Posterior cingulate gyrus (tissue), 11 donors: ENCODE data around the gene ADM.
"Not testable (repeated sequence)": the region's sequence is repeated elsewhere in the genome, so short reads cannot be mapped to it uniquely, and the experiment has no call there.

Experiments
- DNase-seq, 10 donors: peaks; one replicate each; pipeline versions ENCODE4 v3.0.0 to v3.0.0-alpha.2; 2020 to 2021; ENCODE audit warnings: mixed read lengths in 3 of 10
- intact Hi-C: fragments of 100-400 bp; cut with DNase I; formaldehyde crosslinking; loops from one replicate; pipeline ENCODE4 v1.15.1; 2023

Gene ADM

GRCh38 chr11:10304495-10305261, at the start of gene ADM:
Gene ADM (plus strand): TSS chr11:10305073. CDS start chr11:10305701, 628 bp downstream.
- DNase-seq, result peak; percentile 43 to 92 (median 67)
- intact Hi-C loops, result loop anchor here (5.0 kb wide), 3 partner anchors 327 to 692 kb away; no protein-coding TSS in a partner anchor

DNA sequence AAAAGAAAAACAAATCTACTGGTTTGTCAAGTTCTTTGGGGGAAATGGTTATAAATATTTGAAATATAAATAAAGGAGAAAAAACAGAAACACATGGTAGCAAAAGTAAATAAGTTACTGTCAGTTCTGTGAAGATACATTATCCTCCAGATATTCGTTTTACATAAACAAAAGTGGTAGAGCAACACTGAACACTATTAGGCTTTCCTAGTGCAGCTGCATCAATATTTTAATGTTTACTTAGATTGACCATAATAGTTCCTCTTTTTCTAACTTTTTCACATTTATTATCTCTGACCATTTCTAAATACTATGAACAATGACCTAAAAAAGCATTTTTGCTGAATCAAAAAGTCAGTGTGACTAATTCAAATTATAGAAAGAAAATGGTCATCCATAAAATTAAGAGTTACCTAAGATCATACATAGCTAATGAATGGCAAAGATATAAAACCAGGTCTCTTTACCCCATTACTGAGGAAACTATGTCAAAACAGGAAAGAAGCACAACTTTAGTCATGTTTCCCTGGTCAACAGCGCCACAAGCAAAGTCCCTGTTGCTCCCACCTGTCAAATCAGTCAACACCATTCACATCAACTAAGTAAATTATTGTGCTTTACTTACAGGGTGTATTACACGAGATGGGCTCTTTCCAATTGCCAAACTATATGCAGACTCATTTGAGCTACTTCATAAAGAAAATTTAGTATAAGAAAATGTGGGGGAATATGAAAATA, 49.3 kb upstream of the ADM start:
- intact Hi-C loops, result no loop called here
- DNase-seq, result no peak

DNA sequence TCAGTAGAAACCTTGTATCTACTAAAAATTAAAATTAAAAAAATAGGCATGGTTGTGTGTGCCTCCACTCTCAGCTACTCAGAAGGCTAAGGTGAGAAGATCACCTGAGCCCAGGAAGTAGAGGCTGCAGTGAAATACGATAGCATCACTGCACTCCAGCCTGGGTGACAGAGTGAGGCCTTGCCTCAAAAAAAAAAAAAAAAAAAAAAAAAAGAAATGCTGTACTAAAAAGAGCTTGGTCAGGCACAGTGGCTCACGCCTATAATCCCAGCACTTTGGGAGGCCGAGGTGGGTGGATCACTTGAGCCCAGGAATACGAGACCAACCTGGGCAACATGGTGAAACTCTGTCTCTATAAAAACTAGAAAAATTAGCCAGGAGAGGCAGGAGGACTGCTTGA, 47.4 kb upstream of the ADM start:
- intact Hi-C loops, result no loop called here
- no peak for DNase-seq

DNA sequence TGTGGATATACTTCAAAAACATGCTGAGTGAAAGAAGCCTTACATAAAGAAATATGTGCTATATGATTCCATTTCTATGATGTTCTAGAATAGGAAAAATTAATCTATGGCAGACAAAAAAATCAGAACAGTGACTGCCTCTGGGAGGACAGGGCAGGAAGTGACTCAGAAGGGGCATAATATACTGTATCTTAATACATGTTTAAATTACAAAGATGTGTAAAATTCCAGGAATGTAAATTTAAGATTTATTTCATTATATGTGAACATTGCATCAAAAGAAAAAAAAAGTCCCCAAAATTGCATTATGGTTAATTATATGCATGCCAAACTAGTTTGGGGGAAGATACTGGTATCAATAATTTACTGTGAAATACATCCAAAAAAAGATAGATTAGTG, 43.1 kb upstream of the ADM start:
- no peak for DNase-seq
- intact Hi-C loops, result no loop called here

GRCh38 chr11:10263929-10264328, 40.9 kb upstream of the ADM start:
- intact Hi-C loops, result no loop called here
- DNase-seq, result no peak

DNA sequence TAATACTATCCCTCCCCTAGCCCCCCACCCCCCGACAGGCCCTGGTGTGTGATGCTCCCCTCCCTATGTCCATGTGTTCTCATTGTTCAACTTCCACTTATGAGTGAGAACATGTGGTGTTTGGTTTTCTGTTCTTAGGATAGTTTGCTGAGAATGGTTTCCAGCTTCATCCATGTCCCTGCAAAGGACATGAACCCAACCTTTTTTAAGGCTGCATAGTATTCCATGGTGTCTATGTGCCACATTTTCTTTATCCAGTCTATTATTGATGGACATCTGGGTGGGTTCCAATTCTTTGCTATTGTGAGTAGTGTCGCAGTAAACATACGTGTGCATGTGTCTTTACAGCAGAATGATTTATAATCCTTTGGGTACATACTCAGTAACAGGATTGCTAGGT, 40.2 kb upstream of the ADM start:
- intact Hi-C loops, result not testable (repeated sequence)

DNA sequence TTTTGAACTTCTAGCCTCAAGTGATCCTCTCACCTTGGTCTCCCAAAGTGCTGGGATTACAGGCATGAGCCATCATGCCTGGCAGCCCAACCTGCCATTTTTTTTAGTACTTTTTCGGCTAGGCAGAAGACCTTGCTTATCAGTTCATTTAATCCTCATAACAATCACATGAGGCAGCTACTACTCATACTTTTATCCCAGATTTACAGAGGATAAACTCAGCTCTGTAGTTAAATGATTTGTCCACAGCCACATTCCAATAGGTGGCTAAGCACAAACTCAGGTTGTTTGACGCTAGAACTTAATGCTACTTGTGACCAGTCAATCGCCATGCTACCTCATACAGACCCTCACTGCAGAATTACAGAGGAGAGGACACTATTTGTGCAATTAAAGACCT, 38.9 kb upstream of the ADM start:
- intact Hi-C loops, result no loop called here

More for the DNA sequence above, 40.2 kb upstream of the ADM start:
- not testable (repeated sequence) for DNase-seq

DNA sequence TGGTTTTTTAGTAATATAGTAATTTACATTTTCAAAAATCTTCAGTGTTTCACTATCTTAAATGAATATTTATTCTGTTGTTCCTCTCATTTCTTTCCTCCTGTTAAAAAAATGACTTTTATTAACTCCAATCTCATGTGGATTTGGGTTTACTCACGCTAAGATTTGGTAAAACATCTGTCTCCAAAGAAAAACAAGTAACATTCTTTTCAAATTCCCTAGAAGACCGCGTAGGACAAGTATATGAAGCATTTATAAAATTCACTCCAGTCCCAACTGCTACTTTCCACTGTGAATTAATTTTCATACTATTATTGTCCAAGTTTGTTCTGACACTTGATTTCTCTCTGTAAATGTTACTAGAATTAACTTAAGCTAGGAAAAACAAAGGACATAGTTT, 37.1 kb upstream of the ADM start:
- no peak for DNase-seq
- intact Hi-C loops, result no loop called here

More for the DNA sequence above, 38.9 kb upstream of the ADM start:
- DNase-seq, result peak in 1 of 10 donors; percentile 16

GRCh38 chr11:10268746-10269488, 36.0 kb upstream of the ADM start:
- no peak for DNase-seq
- intact Hi-C loops, result no loop called here

DNA sequence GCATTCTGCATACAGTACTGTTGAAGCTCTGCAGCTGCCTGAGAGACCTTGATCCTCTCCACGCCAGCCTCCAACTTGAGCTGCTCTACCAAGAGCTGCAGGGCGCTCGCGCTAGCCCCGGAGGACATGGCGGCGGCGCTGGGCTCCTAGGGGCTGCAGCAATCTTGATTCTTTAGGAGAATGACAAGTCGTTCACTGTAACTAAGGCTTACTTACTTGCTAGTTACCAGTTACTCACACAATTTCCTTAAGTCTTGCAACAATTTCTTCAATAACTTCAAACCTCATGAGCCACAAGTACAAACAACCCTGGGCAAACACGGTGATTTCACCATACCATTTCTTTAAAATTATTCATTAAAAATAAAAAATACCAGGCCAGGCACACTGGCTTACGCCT, 32.7 kb upstream of the ADM start:
- intact Hi-C loops, result no loop called here
- DNase-seq, result no peak

DNA sequence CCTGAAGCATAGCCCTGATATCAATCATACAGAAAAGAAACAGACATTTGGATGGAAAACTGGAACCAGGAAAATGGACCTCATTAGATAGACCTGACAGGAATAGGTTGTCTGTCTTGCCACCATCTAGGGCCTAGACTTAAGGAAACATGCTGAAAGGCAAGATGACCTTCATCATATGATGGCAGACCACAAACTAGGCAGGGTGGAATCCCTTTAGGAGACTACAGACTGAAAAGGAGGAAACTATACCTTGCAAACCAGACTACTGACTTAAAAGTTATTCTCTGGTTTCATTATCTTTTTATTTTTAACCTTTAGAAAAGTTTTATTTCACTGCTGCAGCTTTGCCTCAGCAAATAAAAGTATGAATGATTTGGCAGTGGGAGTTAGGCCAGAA, 31.1 kb upstream of the ADM start:
- no peak for DNase-seq
- intact Hi-C loops, result no loop called here

GRCh38 chr11:10274726-10275125, 30.1 kb upstream of the ADM start:
- intact Hi-C loops, result no loop called here
- no peak for DNase-seq

DNA sequence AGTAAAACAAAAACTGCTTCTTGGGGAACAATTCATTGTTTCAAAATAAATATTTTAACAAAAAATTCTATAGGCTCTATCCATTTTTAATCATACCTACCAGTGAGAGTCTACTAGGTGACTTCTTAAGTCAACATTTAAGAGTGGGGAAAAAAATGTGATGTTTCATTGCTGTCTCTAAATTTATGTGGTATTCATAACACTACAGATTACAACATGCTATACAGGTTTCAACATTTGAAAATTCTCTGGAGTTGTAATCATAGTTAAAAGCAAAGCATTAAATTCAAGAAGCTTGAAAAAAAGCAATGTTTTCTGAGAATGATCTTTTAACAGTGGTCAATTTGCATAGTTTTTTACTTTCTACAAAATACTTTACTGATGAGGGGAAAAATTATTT, 29.2 kb upstream of the ADM start:
- intact Hi-C loops, result no loop called here
- DNase-seq, result no peak

GRCh38 chr11:10282117-10282516, 22.8 kb upstream of the ADM start:
- intact Hi-C loops, result no loop called here
- DNase-seq, result no peak

- no peak for DNase-seq
- intact Hi-C loops, result no loop called here
These were observed 20.9 kb upstream of the ADM start for GRCh38 chr11:10283991-10284390.

- intact Hi-C loops, result no loop called here
- no peak for DNase-seq
These were observed 19.6 kb upstream of the ADM start for GRCh38 chr11:10285148-10285802.

DNA sequence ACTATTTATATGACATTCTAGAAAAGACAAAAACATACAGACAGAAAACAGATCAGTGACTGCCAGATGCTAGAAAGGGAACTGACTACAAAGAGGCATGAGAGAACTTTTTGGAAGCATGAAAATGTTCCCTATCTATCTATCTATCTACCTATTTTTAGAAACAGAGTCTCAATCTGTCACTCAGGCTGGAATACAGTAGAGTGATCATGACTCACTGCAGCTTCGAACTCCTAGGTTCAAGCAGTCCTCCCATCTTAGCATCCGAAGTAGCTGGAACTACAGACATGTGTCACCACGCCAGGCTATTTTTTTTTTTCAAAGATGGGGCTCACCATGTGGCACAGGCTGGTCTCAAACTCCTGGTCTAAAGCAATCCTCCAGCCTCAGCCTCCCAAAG, 17.7 kb upstream of the ADM start:
- no peak for DNase-seq
- intact Hi-C loops, result no loop called here

GRCh38 chr11:10287766-10288715, 16.8 kb upstream of the ADM start:
- DNase-seq, result peak in 1 of 10 donors; percentile 78
- intact Hi-C loops, result no loop called here

DNA sequence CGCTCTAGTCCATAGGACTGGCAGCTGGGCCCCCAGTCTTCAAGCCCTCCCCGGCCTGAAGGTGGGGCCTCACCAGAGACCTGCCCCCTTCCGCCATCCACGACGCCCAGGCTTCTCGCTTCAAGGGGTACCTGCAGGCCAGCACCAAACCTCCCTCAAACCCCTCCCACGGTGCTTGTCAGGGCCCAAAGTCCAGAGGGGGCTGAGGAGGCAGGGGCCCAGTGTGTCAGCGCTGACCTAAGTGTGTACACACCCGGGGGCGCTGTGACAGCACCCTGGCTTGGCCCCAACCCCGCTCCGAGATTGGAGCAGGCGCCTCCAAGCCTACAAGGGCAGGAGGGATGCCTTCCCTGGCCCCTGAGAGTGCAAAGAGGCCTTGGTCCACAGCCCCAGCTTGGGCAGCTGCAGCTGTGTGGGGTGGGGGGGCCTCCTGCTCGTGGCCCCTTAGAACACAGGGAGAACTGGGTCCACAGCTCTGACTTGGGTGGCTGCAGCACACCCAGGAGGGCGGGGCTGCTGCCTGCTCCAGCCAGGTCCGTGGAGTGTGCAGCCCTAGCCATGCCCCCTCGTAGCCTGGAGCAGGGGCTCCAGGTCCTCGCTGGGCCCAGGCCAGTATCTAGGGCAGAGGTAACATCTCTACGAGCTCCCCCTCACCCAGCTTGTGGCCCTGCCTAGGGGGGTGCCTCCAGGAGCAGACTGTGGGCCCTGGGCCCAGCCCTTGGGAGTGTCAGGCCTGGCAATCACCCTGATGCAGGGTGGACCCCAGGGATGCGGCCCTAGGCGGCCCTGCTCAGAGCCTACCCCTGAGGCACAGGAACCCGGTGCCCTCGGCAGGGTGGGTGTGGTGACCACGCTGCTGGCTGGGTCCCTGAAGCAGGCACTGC, 15.8 kb upstream of the ADM start:
- peak in 1 of 10 donors; percentile 61 for DNase-seq

More for the DNA sequence above, 15.8 kb upstream of the ADM start:
- intact Hi-C loops, result no loop called here
